Measurements from ENCODE around the gene NMNAT2.
"Not testable (repeated sequence)": the region's sequence is repeated elsewhere in the genome, so short reads cannot be mapped to it uniquely, and the experiment has no call there.

NMNAT2 gene

GRCh38 chr1:183438060-183438459, 19.9 kb upstream of the NMNAT2 start:
- no peak overlapping the region for H3K4me3 ChIP-seq
- no peak for TF ChIP-seq CTCF (IDR thresholded peaks at IDR 0.05)
- no peak for DNase-seq (ENCODE audit: low spot score)
- H3K27ac ChIP-seq: no peak overlapping the region

- TF ChIP-seq CTCF (IDR thresholded peaks at IDR 0.05): no peak
- DNase-seq (ENCODE audit: low spot score): no peak
- no peak overlapping the region for H3K27ac ChIP-seq
- no peak overlapping the region for H3K4me3 ChIP-seq
These were observed 17.3 kb upstream of the NMNAT2 start for GRCh38 chr1:183435497-183435896.

- Histone ChIP-seq H3K4me3 (no peak overlapping the region), H3K27ac (no peak overlapping the region)
- DNase-seq (ENCODE audit: low spot score): no peak
- no peak for TF ChIP-seq CTCF (IDR thresholded peaks at IDR 0.05)
These were observed 15.5 kb upstream of the NMNAT2 start for GRCh38 chr1:183433703-183434102.

- no peak for TF ChIP-seq CTCF (IDR thresholded peaks at IDR 0.05)
- Histone ChIP-seq H3K27ac (no peak overlapping the region), H3K4me3 (no peak overlapping the region)
- no peak for DNase-seq (ENCODE audit: low spot score)
These were observed 14.3 kb upstream of the NMNAT2 start for GRCh38 chr1:183432548-183432875.

- DNase-seq (ENCODE audit: low spot score): no peak
- no peak overlapping the region for H3K4me3 ChIP-seq
- no peak overlapping the region for H3K27ac ChIP-seq
- no peak for TF ChIP-seq CTCF (IDR thresholded peaks at IDR 0.05)
These were observed 13.8 kb upstream of the NMNAT2 start for GRCh38 chr1:183431840-183432547.

GRCh38 chr1:183427591-183427990, 9.4 kb upstream of the NMNAT2 start:
- not testable (repeated sequence) for DNase-seq (ENCODE audit: low spot score); H3K4me3 ChIP-seq

GRCh38 chr1:183424691-183425090, 6.5 kb upstream of the NMNAT2 start:
- no peak for DNase-seq (ENCODE audit: low spot score)
- TF ChIP-seq CTCF (IDR thresholded peaks at IDR 0.05): no peak

More at GRCh38 chr1:183427591-183427990, 9.4 kb upstream of the NMNAT2 start:
- H3K27ac ChIP-seq: not testable (repeated sequence)

More at GRCh38 chr1:183424691-183425090, 6.5 kb upstream of the NMNAT2 start:
- Histone ChIP-seq H3K4me3 (no peak overlapping the region), H3K27ac (no peak overlapping the region)
